T follicular helper cell (primary cell): ENCODE results near the gene EPHB2.

Experiments
- DNase-seq: peaks from one replicate; pipeline ENCODE4 v3.0.0-alpha.2; 2020; ENCODE audit warnings: low read depth

Gene EPHB2

DNA sequence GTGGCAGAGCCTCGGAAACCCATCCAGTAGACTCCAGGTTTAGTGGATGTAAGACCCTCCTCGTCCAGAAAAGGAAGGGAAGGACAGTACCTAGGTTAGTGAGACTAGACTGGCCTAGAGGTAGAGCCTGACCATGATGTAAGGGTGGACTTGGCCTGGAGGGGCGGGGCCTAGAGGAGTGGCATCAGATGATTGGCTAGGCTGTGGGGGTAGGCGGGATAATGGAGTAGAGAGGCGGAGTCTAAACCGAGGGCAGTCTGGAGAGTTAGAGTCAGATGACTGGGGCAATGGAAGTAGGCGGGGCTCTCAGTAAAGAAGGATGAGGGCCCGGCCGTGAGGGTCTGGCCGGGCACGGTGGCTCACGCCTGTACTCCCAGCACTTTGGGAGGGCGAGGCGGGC, 70.1 kb downstream of the EPHB2 start:
- DNase-seq: no peak

GRCh38 chr1:22781483-22781882, 70.8 kb downstream of the EPHB2 start:
- DNase-seq: no peak

DNA sequence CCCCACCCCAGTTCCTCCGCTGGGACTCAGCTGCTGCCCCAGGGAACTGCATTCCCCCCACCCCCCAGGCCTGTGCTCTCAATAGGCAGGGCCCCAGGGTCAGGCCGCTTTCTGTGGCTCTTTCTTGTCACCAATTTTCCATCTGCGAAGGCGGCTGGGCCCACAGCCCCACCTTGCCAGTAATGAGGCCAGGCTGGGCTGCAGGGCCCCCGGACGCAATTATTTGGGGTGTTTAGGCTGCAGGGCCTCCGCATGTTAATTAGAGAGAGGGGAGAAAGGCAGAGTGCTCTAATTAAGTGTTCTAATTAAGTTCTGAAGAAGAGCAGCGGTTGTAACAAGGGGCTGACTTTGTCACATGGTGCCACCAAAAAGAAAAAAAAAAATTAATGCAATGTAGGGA, 71.8 kb downstream of the EPHB2 start:
- no peak for DNase-seq

- no peak for DNase-seq
These were observed 73.7 kb downstream of the EPHB2 start for GRCh38 chr1:22784317-22784716.

DNA sequence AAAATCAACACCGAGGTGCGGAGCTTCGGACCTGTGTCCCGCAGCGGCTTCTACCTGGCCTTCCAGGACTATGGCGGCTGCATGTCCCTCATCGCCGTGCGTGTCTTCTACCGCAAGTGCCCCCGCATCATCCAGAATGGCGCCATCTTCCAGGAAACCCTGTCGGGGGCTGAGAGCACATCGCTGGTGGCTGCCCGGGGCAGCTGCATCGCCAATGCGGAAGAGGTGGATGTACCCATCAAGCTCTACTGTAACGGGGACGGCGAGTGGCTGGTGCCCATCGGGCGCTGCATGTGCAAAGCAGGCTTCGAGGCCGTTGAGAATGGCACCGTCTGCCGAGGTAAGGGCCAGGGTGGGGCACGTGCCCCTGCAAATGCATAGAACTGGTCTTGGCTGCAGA, 74.1 kb downstream of the EPHB2 start:
- DNase-seq: no peak

GRCh38 chr1:22786101-22786500, 75.5 kb downstream of the EPHB2 start:
- no peak for DNase-seq

DNA sequence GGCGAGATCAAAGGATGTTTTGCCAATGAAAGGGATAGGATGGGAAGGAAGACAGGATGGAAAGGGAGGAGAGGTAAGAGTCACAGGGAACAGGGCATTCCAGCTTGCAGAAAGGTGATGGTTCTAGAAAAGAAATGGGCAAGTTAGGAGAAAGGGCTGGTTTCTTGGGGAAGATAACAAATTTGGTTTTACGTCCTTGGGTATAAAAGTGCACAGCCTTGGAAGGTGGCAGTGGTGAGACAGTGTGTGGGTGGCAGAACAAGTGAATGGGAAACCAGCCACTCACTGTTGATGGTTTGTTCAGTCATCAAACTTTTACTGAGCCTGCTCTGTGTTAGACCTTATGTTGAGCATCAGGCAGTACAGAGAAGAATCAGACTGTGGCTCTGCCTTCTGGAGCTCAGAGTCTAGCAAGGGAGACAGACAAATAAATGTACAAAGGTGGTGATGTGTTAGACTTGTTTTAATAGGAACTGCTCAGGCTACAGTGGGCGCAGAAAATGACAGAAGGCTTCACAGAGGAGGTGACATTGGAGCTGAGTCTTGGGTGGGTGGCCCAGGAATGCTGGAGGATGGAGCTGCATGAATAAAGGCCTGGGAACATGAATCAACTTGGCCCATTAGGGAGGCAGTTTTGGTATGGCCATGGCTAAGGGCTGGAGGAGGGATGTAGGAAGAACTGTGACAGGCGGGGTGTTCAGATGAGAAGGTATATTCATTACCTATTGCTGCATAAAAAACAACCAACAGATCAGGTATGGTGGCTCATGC, 76.3 kb downstream of the EPHB2 start:
- DNase-seq: no peak

GRCh38 chr1:22787636-22788035, 77.0 kb downstream of the EPHB2 start:
- DNase-seq: no peak

DNA sequence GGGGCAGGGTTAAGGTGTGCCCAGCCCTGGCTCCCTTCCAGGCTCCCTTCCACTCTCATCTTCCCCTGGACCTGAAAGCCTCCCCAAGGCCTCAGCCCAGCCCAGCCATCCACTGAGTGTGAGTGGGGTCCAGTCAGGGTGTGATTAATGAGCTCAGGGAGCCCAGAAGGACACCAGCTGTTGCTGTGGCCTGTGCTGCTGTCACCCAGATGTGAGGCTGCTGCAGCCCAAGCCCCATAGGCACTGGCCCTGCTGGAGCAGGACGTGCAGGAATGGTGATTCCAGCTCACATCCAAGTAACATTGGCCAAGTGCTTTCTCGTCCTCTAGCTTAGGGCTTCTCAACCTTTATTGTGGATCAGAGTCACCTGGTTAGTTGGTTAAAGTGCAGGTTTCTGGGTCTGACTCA, 77.6 kb downstream of the EPHB2 start:
- no peak for DNase-seq

GRCh38 chr1:22789356-22789994, 78.8 kb downstream of the EPHB2 start:
- no peak for DNase-seq

GRCh38 chr1:22790232-22791008, 79.8 kb downstream of the EPHB2 start:
- no peak for DNase-seq

DNA sequence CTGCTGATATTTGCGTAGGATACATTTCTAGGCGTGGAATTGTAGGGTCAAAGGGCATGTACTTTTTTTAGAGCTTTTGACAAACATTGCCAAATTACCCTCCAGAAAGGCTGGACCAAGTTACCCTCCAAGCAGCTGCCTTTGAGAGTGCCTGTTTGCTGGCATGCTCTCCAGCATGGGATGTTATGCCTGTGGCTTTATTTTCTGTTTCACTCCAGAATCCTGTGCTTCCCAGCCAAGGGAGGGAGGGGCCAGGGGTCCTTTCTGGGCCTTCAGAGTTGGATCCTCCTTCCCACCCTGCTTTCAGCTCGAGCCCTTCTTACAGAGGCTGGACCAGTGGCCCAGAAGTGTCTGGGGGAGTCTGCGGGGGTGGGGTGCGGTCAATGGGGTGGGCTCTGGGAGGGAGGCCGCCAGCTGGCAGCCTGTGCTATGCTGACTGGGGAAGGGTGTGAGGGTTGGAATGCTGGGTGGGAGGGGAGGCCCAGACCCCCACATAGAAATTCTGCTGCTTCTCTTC, 81.2 kb downstream of the EPHB2 start:
- DNase-seq: no peak

DNA sequence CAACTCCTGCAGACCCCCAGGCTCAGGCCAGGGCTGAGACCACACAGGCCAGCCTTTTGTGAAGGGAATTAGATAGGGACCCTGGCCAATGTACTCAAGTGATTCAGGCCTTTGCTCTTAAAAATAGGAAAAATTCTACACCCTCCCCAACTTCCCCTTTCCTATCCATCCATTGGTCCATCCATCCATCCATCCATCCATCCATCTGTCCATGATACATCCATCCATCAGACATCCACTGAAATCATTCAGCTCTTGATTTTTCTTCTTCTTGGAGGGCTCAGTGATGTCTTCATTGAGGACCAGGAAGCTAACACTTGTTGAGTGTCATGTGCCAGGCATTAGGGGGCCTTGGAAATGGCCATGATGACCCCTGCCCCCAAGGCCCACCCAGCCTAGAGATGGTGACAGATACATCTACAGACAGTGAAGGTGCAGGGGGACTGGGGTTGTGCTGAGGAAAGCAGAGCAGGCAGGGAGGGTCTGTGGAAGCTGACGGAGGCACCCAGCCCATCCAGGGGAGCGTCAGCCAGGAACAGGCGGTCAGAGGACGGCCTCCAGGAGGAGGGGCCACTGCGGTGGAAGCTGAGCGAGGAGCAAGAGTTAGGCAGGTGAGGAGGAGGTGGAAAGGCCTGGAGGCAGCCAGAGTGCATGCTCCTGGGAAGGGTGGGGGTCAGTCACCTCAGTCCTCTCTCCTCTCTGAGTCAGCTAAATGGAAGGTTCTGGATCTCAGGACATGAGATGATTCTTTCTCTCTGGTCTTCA, 81.9 kb downstream of the EPHB2 start:
- no peak for DNase-seq

DNA sequence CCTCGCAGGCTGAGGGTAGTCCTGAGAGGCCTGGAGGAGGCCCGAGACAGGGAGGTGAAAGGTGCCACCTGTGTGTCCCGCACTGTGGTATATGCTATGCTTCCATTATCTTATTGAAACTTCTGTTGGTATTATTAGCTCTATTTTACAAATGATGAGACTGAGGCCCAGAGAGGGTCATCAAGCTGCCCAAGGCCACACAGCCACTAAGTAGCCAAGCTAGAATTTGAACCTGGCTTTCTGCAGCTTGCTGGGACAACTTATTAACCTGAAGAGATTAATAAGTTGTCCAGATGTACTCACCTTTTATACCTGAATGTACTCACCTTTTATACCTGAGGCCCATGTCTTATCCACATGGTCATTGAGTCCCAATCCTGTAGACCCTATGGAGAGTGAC, 83.0 kb downstream of the EPHB2 start:
- no peak for DNase-seq

DNA sequence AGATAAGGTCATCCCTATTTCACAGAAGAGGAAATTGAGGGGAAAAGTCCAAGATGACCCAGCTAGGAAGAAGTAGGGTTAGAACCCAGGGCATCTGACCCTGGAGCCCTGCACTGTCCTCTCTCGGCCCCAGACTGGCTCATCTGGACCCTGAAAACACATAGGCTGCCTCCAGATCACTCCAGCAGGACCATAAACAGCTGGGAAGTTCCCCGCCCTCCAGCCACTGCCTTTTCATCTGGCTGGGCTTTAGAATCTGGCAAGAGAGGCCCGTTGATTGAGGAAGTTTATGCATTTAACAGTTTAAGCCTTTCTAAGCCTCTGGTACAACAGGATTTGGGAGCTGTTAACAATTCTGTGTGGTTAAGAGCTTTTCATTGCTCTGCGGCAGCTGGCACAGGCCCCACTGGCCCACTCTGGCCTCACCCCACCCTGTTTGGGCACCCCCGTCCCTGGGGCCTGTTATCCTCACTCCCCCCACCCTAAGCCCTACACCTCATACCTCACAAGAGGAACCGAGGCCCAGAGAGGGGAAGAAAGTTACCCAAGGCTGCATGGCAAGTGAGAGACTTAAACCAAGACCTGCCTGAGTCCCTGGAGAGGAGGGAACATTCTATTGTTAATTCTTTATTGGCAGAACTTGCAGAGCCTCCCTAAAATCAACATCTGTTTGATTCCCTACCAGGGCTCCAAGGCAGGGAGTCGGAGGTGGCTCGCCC, 84.2 kb downstream of the EPHB2 start:
- no peak for DNase-seq

- DNase-seq: no peak
These were observed 84.7 kb downstream of the EPHB2 start for GRCh38 chr1:22795366-22795714.

DNA sequence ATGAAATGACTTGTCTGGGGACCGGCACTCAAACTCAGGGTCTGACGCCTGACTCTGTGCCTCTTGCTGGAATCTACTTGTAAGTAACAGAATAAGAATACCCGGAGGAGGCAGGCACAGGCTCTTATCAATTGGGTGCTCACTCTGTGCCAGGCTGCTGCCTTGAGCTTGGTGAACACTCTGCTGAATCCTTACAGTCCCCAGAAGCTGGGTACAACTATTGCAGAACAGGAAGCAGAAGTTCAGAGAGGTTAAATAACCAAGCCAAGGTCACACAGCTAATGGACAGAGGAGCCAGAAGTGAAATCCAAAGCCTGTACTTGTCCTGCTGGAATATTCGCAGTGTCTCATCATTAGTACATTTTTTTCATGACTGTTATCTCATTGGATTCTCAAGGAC, 86.0 kb downstream of the EPHB2 start:
- no peak for DNase-seq

DNA sequence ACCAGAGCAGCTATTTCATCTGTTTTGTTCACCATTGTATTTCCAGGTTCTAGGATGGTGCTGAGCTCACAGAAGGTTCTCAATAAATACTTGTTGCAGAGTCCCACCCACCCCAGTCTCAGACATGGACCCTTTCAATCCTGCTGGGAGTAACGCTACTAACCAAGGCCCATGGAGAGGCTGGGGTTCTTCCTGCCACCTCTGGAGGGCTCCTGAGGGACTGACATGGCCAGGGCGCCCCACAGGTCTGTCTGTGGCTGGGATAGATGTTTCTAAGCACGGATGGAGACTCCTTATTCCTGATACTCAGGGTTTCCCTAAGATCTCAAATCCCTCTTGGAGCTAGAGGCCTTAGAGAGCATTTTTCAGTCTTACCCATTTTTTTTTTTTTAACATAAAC, 87.4 kb downstream of the EPHB2 start:
- no peak for DNase-seq

- DNase-seq: no peak
These were observed 89.3 kb downstream of the EPHB2 start for GRCh38 chr1:22799971-22800370.

DNA sequence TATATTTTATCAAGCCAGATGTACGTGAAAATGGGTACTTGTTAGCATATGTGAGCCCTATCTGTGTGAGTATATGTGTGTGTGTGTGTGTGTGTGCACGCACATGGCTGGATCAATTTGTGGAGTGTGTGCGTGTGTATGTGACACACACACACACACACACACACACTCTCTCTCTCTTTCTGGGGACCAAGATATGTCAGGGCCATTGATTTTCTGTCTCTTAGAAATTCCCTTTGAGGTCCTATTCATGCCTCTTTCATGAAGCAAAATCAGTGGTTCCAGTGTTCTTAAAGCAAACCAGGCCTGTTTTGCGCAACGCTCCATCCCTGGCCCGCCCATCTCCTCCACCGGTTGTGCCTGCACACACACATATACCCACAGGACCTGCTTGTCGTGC, 90.0 kb downstream of the EPHB2 start:
- DNase-seq: no peak

DNA sequence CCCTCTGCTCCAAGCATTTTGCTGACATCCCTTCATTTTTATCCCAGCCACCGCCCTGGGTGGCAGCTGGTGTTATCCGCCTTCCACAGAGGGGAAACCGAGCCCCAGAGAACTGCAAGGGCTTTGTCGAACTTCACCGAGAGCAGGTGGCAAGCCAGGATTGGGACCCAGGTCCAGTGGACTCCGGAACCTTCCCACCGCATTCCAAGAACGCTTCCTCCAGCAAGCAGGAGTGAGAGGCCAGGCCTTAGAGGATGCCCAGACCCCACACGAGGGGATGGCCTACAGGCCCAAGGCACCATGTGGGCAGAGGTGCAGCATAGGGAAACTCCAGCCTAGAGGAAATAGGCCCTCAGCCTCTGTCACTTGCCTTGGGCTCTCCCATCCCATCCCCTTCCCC, 90.7 kb downstream of the EPHB2 start:
- no peak for DNase-seq

GRCh38 chr1:22801761-22802160, 91.1 kb downstream of the EPHB2 start:
- no peak for DNase-seq
